Measurements from ENCODE around the gene CDSN.
A peak's percentile ranks its signal among the peaks of the same experiment; 100 is the strongest.
"Not testable (repeated sequence)": the region's sequence is repeated elsewhere in the genome, so short reads cannot be mapped to it uniquely, and the experiment has no call there.

The CDSN gene

GRCh38 chr6:31081872-31082271 is 38.4 kb downstream of the CDSN start:
- no peak for DNase-seq

GRCh38 chr6:31079656-31080261 is 40.5 kb downstream of the CDSN start:
- DNase-seq, result peak; percentile 80

GRCh38 chr6:31076611-31077010 is 43.6 kb downstream of the CDSN start:
- DNase-seq, result no peak

GRCh38 chr6:31075528-31075927 is 44.7 kb downstream of the CDSN start:
- DNase-seq, result no peak

- no peak for DNase-seq
Measured at GRCh38 chr6:31074401-31074800, 45.8 kb downstream of the CDSN start.

GRCh38 chr6:31070711-31071197 is 49.5 kb downstream of the CDSN start:
- DNase-seq, result no peak

GRCh38 chr6:31068669-31069340 is 51.4 kb downstream of the CDSN start:
- DNase-seq, result peak; percentile 82

GRCh38 chr6:31067891-31068668 is 52.2 kb downstream of the CDSN start:
- DNase-seq, result not testable (repeated sequence)

GRCh38 chr6:31067028-31067427 is 53.2 kb downstream of the CDSN start:
- DNase-seq, result not testable (repeated sequence)

GRCh38 chr6:31065556-31065955 is 54.7 kb downstream of the CDSN start:
- no peak for DNase-seq
